ENCODE data around the gene GNAI3. TPM values are rescaled to one million over a fixed set of nuclear protein-coding genes. Genes with fewer than 3 reads are reported as not detected.

GNAI3 gene
- total RNA-seq, 1 experiment from 2014 or later = 9.9 TPM

GRCh38 chr1:109653306-109653705 lies 104.9 kb downstream of the GNAI3 start:
- no peak overlapping the region for H4K8ac ChIP-seq (replicated peaks; ENCODE audit: insufficient read length, low read depth, low read length)

More at GRCh38 chr1:109653306-109653705, 104.9 kb downstream of the GNAI3 start:
- H3K27ac ChIP-seq (ENCODE audit: insufficient read length, low read depth, low read length) = no peak overlapping the region
- H3K79me1 ChIP-seq (ENCODE audit: insufficient read depth, low read depth, low read length, poor library complexity, severe bottlenecking) = no peaks in the 10 kb centered on the region
- no peaks in the 10 kb centered on the region; a peak in 1 of 7 replicates for H3K36me3 Mint-ChIP-seq (ENCODE audit: insufficient read depth in 1 of 3, low read depth in 3 of 3)
- no peaks in the 10 kb centered on the region for H3K9me3 ChIP-seq (ENCODE audit: control insufficient read depth, low read depth, low read length)
- H3K18ac ChIP-seq (ENCODE audit: insufficient read length, low read depth, low read length) = no peak overlapping the region
- H2BK15ac ChIP-seq (ENCODE audit: low read depth, low read length) = no peak overlapping the region
- no CpG with 5 or more reads among the region's 2 CpGs for WGBS (ENCODE audit: extremely low coverage, insufficient read length, low lambda C conversion rate)
- H2BK5ac ChIP-seq (ENCODE audit: insufficient read length, low read length) = no peak overlapping the region
- no peak for DNase-seq
- no peak overlapping the region for H3K9ac ChIP-seq (ENCODE audit: extremely low read depth, insufficient read length, low read length)
- no peak overlapping the region for H3K27ac Mint-ChIP-seq
- no peak for TF ChIP-seq CTCF (conservative IDR thresholded peaks at IDR 0.05)
- H3K14ac ChIP-seq (ENCODE audit: insufficient read depth, low read length) = no peak overlapping the region
- H3K4me1 ChIP-seq (ENCODE audit: insufficient read depth, low read length) = no peaks in the 10 kb centered on the region
- H3K4me3 Mint-ChIP-seq = no peak overlapping the region
- no peak overlapping the region for H4K5ac ChIP-seq (ENCODE audit: insufficient read length, low read depth, low read length)
- H3K23me2 ChIP-seq (ENCODE audit: insufficient read length, low read depth, low read length, poor library complexity, severe bottlenecking) = peaks cover 4% of the 10 kb centered on the region
- peaks cover 5 to 14% of the 10 kb centered on the region in 2 experiments; a peak in 3 of 4 replicates for H3K4me1 Mint-ChIP-seq
- no peaks in the 10 kb centered on the region for H3K27me3 ChIP-seq (ENCODE audit: insufficient read depth, low read length)
- H2BK120ac ChIP-seq (ENCODE audit: low read depth, low read length, poor library complexity, severe bottlenecking) = no peak overlapping the region
- H3K27me3 Mint-ChIP-seq (ENCODE audit: low read depth) = peaks cover 42% of the 10 kb centered on the region
- no peak overlapping the region for H3K4me2 ChIP-seq (ENCODE audit: insufficient read depth, insufficient read length, low read length)
- H4K91ac ChIP-seq (ENCODE audit: insufficient read length, low read depth, low read length) = no peak overlapping the region
- no peaks in the 10 kb centered on the region for H4K20me1 ChIP-seq (ENCODE audit: control insufficient read depth, insufficient read depth, insufficient read length)
- no peak overlapping the region for H2AFZ ChIP-seq (ENCODE audit: low read length)
- no peak overlapping the region for H3T11ph ChIP-seq (ENCODE audit: low read length)
- H3K9me3 Mint-ChIP-seq = no peaks in the 10 kb centered on the region
- no peak overlapping the region for H3K4ac ChIP-seq (ENCODE audit: low read depth, low read length)
- H2BK20ac ChIP-seq (ENCODE audit: low read depth, low read length, poor library complexity, severe bottlenecking) = no peak overlapping the region
- no peak overlapping the region for H2BK12ac ChIP-seq (ENCODE audit: insufficient read length, low read depth, low read length)
- no peak overlapping the region for H3K56ac ChIP-seq (ENCODE audit: insufficient read length, low read depth, low read length)
- H3K23ac ChIP-seq (ENCODE audit: insufficient read length, low read depth, low read length) = no peak overlapping the region
- no peak overlapping the region for H2AK5ac ChIP-seq (ENCODE audit: insufficient read length, low read length)
- H3K79me2 ChIP-seq (ENCODE audit: insufficient read depth, low read length) = no peaks in the 10 kb centered on the region

Measured in H9 (cell line).